Stimulated activated CD4-positive, alpha-beta T cell treated with anti-CD3 and anti-CD28 coated beads, TNF-alpha, amount 100 ng/mL, for 4 hours (primary cell): ENCODE measurements around the gene STXBP6.
"Not testable (repeated sequence)": the region's sequence is repeated elsewhere in the genome, so short reads cannot be mapped to it uniquely, and the experiment has no call there.

Experiments
- DNase-seq, 3 experiments: peaks; one replicate each; pipeline ENCODE4 v3.0.0-alpha.2; 2020; ENCODE audit warnings: low read depth in 3 of 3

The STXBP6 gene

DNA sequence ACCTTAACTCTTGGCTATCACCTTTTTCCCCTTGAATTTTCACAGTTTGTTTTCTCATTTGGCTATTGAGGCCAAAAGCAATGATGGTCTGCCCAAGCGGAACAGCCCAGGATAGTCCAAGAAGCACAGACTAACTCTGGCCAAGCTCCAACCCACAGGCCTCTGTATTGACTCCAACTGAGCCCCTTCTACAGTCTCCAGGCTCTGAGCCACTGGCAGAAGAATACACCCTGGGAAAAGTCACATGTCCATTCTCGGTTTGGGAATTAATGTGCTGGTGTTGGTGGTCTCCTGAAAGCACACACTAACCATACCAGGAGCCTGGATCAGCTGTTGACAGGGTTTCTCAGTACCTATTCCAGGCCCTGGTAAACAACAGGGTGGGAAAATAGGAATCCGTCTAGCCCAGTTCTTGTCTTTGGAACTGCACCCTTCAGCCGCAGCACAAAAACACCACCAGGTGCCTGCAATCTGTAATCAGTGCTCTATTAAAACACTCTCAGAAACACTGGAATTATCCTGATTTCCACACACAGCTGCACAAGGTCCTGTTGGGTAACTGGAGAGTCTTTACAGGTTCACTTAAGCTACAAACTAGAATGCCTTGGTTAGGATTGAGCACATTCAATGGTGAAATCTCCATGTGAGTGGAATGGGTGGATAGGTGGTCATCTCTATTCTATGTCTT, 63.6 kb downstream of the STXBP6 start:
- no peak for DNase-seq

DNA sequence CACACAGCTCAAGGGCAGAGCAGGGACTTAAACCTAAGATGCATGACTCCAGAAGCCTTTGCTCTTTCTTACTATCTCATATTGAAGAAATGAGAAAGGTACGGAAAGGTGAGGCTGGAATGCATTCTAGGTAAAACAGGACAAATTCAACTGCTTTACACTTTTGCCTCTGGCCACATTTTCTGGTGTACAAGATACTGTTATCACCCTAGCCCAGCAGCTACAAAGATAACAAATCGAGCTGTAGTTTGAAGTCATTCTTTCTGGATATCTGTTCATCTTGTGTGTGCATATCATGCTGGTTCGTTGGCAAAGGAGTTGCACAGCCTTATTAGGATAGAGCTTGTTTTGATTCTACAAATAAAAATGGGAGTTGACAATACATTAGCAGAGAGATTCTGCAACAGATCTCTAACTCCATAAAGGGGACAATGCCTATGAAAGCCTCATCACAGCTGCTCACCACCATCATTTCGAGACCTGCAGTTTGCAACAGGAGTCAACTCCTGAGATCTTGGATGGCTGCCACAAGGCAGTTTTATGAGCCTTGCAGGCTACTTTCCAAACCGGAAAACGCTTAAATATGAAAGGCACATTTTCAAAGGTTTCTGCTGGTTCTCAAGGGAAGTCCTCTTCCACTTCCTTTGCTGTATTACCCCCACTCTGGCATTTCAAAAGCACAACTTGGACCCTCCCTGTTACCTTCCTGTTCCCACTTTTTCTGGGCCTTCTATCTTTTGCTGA, 64.9 kb downstream of the STXBP6 start:
- DNase-seq: no peak

DNA sequence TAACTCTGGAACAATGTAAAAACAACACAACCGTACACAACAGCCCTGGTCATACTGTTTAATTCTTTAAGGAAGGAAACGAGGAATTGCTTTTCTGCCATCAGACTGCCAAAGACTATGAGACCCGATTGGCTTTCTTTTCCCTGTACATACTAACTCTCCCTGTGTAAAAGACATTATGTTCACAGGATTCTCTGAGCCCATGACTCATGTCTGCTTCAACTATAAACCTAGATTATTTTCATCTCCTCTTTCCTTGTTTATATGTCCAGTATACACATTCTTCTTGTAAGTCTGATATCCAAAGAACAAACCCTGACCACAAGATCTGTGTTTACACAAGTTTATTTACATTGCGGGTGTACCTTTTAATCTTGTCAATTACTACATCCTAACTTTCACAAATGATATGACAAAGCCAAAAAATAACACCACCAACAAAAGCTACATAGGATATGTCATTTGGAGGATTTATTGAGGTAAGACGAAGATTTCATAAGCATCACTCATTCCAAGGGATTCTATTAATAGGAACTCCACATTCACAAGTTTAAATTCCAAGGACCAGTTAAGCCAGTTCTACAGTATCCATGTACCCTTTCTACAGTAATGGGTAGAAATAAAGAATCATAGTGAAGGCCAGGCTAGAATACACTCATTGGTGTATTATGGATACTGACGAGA, 67.3 kb downstream of the STXBP6 start:
- DNase-seq: no peak

DNA sequence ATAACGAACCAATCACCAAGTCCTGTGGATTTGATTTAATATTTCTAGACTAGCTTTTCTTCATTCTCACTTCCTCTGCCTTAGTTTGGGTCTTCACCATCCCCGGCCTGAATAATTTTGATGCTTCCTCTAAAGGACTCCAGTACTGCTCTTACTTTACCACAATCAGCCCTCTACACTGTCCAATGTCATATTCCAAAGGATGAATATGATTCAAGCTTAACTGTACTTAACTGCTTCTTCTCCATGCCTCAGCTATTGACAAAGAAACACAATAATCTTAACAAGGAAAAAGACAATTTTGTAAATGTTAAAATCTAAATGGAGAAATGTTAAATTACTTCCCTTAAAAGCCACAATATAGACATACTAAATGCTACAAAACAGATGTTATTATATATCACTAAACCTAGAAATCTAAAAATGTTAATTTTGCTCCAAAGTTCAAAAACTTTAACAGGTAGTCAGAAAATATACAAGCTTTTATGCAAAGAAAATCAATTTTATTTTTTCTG, 70.2 kb downstream of the STXBP6 start:
- no peak for DNase-seq

DNA sequence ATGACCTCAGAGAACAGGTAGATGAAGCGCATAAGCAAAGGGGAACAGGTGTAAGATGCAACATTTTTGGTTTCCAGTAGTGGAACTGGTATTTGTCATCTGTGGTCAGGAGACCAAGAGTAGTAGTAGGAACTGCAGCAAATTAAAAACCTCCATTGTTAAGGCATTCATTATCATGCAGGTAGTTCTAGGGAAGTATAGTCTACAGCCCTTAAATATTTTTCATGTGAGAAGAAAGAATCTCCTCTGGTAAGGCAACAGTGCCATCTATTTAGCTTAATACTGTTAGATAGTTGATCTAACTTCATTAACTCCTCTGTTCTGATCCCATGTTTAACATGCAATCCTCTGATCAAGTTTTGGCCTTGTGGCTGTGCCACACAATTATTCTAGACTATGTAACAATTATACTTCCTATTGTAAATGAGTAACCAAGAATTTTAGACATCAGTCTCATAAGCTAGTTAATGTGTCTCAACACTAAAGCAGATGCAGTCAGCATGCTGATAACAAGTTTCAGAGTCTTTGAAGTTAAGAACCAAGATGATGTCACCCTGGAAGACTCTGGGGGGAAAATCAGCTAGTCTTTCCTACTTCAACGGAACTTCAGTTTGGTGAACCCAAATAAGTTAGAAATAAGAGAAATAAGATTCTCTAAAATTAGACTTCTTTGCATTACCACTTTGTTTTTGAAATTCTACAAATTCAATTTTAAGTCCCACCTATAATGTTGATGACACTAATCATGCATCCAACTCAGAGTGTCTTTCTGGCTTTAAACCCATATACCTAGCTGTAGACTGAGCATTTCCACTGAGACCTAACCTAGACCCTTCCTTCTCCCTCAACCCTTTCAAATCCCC, 70.9 kb downstream of the STXBP6 start:
- no peak for DNase-seq

DNA sequence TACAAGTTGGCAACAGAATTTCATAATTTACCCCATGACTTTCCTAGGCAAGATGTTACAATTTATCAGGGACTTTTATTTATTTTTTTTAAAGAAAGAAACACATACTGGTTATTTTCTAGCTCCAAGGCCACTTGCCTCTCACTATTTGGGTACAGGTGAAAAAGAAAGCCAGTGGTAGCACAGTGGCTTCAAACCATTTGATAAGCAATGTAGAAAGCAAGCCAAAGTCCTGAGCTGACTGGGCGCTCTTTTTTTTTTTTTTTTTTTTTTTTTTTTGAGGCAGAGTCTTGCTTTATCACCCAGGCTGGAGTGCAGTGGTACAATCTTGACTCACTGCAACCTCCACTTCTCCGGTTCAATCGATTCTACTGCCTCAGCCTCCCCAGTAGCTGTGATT, 73.3 kb downstream of the STXBP6 start:
- no peak for DNase-seq

DNA sequence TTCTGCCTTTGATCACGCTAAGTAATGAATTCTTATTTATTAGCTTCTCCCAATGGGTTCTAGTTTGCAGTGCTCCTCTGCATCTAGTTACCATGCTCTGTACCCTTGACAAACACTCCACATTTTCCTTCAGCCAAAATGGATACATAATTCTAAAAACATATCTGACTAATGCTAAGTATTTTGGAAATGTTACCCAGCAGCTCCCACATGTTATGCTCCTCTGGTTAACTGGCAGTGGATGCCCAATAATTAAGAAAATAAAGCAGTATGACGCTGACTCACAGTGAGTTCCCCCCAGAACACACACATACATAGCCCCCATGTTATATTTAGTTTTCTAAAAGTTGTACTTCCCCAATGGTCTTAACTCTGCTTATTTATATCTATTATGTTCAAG, 74.6 kb downstream of the STXBP6 start:
- no peak for DNase-seq

DNA sequence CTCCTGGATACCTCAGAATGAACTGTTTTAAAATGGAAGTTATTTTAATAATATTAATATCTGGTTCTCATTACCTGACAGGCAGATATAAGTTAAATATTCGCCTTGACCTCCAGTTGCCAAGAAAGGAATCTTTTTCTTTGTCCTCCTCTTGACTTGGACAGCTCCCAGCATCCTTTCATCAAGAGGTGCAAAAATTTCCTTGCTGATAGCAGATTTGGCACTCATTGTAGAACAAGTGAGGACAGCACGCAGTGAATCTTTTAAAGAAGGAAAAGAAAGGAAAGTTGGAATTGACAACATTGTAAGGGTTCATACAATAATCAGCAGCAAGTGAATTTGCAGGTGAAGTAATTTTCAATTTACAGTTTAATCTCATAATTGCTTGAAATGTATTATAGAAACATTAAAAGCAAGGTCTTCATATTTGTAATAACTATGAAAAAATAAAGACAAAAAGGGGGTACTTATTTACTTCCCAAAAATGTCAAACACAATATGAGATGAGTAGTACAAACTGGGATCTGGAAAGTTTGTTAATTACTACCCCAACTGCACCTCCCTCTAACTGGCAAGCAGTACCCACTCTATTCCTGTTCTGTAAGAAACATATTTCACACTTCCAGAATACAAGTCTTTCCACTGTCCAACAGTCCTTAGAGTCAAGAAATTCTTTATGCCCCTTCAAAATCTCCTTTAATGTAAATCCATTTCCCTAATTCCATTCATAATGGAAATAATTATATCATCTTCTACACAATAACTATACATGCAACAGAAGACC, 75.2 kb downstream of the STXBP6 start:
- no peak for DNase-seq

DNA sequence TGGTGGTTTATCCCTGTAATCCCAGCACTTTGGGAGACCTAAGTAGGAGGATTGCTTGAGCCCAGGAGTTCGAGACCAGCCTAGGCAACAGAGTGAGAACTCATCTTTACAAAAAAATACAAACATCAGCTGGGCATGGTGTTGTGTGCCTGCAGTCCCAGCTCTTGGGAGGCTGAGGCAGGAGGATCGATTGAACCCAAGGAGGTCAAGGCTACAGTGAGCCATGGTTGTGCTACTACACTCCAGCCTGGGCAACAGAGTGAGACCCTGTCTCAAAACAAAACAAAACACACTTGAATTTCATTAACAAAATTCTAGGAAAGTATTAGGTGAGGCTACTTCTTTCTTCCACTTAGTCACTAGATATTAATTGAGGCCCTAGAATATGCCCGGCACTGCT, 77.1 kb downstream of the STXBP6 start:
- DNase-seq: no peak

DNA sequence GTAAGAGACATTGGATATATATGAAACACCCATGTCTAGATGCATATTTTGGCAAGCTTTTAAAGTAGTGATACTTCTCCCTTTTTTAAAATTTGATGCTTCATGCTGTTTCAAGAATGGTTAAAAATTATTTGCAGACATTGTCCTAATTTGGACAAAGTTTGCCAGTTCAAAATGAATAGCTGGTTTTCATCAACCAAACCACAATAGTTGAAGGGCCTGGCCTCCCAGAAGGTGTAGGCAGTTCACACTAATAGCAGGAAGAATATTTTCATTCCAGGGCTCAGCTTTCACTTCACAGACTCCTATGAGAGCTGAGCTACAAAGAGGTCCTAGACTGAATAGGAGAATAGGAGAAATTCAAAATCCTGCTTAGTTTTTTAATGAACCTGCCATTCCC, 78.7 kb downstream of the STXBP6 start:
- DNase-seq: no peak

DNA sequence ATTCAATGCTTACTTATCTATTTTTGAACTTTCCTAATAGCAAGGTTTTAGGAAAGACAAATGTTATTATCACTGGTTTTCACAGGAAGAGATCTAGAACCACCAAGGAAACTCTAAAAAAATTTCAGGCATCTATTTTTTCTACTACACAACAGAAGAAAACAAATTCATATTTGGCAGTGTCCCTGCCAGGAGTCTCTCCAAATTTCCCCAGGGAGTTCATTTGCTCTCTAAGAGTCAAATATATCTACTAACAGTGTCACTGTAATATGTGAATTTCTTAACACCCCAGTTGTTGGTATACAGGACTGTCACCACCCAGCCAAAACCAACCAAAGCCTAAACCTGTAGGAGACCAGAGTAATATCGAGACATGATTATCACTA, 83.4 kb downstream of the STXBP6 start:
- DNase-seq: no peak

DNA sequence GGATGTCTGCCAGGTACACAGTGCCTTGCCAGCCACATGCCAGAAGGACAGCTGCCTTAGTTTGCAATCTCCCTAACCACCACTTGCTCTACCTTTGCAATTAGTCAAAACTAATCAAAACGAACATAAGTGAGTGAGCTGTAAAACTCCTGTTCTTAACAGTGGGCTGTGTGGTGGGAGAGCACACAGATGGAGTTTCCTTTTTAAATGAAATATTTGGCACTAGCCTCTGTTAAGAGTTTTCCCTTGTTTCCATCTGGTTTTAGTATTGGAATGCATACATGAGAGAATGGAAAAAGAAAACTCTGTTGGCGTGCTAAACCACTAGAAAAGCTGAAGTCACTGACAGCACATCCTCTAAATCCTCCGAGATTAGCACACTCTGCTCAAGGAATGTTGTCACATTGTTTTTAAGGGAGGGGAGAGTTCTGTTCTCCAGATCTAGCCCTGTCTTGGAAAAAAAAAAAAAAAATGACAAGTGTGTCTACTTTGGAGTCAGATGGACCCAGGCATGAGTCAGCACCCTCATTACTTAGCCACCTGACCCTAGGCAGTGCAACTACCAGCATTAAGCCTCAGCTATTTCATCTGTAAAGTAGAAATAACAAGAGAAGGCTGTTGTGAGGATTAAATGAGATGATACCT, 83.9 kb downstream of the STXBP6 start:
- DNase-seq: no peak

DNA sequence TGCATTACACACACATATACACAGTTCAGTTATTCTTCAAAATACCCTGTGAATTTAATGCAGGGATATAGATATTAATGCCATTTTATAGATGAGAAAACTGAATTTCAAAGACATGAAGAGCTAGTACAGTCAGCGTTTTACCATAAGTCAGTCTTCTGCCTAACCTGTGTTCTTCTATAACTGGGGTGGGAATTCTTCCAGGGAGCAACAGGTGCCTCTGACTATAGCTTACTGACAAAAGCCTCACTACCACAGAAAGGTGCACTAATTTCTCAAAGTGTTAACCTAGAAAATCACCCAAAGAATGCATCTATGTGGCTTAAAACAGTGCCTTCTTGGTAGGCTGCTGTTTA, 84.4 kb downstream of the STXBP6 start:
- no peak for DNase-seq

DNA sequence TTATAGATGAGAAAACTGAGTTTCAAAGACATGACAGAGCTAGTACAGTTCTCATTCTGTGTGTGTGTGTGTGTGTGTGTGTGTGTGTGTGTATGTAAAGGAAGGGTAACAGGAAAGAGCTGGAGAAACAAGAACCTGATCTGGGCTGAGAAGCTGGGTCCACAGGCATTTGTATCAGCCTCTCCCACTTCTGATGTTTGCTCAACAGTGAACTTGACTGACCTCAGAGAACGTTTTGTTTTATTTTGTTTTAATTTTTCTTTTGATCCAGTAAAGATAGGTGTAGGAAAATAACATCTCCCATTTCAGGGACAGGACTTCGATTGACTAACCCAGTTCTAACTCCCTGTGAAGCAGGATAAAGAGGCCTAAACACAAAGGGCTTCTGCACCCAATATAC, 85.4 kb downstream of the STXBP6 start:
- DNase-seq: no peak

DNA sequence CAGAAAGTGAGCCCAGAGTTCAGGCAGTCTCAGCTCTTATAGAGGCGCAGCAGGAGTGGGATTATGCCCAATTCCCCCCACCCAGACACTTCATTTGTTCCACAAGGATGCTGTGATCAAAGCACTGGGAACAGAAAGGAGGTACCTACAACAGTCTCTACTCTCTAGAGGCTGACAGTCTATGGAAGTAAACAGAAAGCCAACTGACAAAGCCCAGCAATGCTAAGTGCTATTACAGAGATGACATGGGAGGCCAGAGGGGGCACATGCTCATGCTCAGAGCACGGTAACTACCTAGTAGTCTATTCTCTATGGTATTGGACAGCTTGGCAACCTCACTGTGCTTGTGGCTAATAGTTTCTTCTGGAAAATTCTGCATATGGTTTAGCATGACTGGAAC, 85.9 kb downstream of the STXBP6 start:
- DNase-seq: no peak

DNA sequence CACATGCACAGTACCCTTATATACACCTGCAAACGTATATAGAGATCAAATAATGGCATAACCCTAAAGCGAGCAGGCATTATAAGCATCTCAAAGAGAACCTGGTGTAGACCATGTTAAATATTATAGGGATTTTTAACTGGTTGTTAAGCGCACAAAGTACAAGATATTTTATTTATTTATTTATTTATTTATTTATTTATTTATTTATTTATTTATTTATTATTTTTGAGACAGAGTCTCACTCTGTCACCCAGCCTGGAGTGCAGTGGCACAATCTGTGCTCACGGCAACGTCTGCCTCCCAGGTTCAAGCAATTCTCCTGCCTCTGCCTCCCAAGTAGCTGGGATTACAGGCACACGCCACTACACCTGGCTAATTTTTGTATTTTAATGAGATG, 87.8 kb downstream of the STXBP6 start:
- not testable (repeated sequence) for DNase-seq

DNA sequence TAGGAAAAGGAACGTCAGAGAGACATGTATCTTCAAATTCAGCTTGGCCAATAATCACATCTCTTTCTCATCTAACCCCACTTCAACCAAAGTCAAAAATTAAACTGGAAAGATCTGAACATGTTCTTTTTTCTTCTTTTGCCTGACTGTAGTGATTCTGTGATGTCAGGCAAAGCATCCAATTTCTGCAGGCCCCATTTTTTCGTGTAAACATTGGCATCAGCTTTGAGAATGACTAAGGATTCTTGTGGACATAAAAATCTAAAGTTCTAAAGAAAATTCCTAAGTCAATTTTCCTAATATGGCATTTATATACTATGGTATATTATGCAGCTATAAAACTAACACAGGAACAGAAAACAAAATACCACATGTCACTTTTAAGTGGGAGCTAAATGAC, 89.1 kb downstream of the STXBP6 start:
- no peak for DNase-seq

DNA sequence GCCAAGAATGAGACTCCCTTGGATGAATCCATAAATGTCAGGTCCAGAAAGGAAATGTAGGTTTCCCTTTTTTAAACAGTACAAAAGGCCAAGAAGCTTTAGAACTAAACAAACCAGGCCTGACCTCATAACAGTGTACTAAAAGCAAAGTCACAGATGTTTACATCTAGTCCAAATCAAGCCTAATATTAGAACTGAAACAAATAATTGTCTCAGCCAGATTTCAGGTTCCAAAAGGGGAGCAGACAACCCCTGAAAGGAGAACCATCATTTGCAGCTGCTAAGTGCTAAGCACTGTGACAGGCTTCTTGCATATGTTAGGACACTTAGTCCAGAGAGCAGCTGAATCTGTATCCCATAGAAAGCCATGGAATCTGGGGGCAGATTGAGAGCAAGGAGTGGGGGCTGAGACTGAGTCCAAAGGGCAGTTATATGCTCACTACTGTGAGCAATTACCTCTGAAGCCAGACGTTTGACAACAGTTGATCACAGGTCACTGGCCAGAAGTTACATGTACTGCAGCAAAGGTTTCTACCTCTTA, 90.1 kb downstream of the STXBP6 start:
- DNase-seq: no peak

DNA sequence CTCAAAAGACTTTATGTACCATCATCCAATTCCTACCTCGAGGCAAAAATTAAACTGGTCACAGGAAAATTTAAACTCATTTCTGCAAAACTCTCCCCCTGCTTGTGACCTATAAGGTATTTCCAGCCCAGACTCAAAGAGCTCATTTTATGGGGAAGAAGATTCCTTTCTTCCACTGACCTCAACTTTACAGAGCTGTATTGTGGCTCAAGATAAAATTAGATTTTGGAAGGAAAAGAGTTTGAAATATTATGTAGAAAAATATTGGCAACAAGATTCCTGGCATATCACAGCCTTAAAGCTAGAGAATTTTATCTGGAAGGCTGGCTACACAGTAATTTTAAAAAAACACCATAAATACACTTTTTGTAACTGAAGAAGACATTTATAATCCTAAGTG, 91.7 kb downstream of the STXBP6 start:
- no peak for DNase-seq

DNA sequence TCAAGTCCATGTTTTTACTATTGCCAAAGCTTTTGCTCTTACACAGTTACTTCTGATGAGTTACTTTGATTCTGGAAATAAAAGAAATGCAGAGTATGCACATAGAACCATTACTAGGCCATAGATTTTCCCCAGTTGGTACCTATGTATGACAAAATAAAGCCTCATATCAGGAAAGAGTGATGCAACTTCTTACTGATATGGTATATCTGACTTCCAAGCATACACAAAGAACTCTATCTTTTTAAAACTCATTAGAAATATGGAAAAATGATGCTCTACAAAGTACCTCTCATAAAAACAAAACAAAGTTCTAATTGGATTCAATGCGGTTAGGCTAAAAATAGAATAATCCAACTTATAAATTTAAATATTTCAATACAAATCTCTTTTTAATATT, 92.1 kb downstream of the STXBP6 start:
- DNase-seq: no peak
